ENCODE measurements around the gene AFF1. TPM values are rescaled to one million over a fixed set of nuclear protein-coding genes. Genes with fewer than 3 reads are reported as not detected.

Gene AFF1
- total and polyA plus RNA-seq, 2 of the 4 experiments (the other 2 are of a cell fraction), result 7.0 to 9.6 TPM

GRCh38 chr4:87088186-87088585 is 153.4 kb downstream of the AFF1 start:
- Histone ChIP-seq H2BK20ac (ENCODE audit: low read depth, low read length) (no peak overlapping the region), H4K8ac (ENCODE audit: low read depth in 2 of 2, low read length in 2 of 2) (no peak overlapping the region), H4K5ac (ENCODE audit: low read depth, low read length) (no peak overlapping the region), H4K91ac (ENCODE audit: insufficient read depth, low read depth, low read length) (no peak overlapping the region), H3K4ac (ENCODE audit: low read depth, low read length) (no peak overlapping the region), H2BK120ac (ENCODE audit: low read depth, low read length) (no peak overlapping the region), H3K79me1 (ENCODE audit: low read depth in 1 of 2, low read length in 2 of 2) (peaks cover 23 to 35% of the 10 kb centered on the region in 2 experiments), H3K23ac (ENCODE audit: low read depth, low read length) (no peak overlapping the region), H3K18ac (ENCODE audit: low read depth, low read length) (no peak overlapping the region), H2AK5ac (ENCODE audit: low read depth, low read length) (no peak overlapping the region), H3K4me2 (ENCODE audit: low read depth, low read length) (no peak overlapping the region), H2BK15ac (ENCODE audit: low read depth, low read length) (no peak overlapping the region), H2AFZ (replicated peaks; ENCODE audit: low read length, poor library complexity) (no peak overlapping the region), H3K27ac (ENCODE audit: insufficient read depth, low read length) (no peak overlapping the region), H3K9ac (ENCODE audit: low read depth, low read length) (no peak overlapping the region), H3K4me3 (ENCODE audit: insufficient read depth, low read depth, low read length) (no peak overlapping the region), H3K56ac (ENCODE audit: extremely low read depth, insufficient read depth, low read length) (no peak overlapping the region), H3K14ac (replicated peaks; ENCODE audit: low read depth, low read length) (no peak overlapping the region), H3K4me1 (ENCODE audit: control insufficient read depth, insufficient read depth, low read length) (peaks cover 10% of the 10 kb centered on the region), H3K9me1 (ENCODE audit: insufficient read depth, low read length) (peaks cover 19% of the 10 kb centered on the region), H3K27me3 (ENCODE audit: control insufficient read depth, insufficient read depth, low read length) (no peaks in the 10 kb centered on the region), H2AK9ac (replicated peaks; ENCODE audit: low read depth, low read length, poor library complexity) (no peak overlapping the region), H3K36me3 (ENCODE audit: control insufficient read depth, insufficient read depth, low read length) (no peaks in the 10 kb centered on the region; the same call in 1 of the 2 replicates), H2BK5ac (ENCODE audit: low read depth, low read length, poor library complexity, severe bottlenecking) (no peak overlapping the region), H3K9me3 (ENCODE audit: control insufficient read depth, insufficient read depth, low read length) (no peaks in the 10 kb centered on the region), H4K20me1 (ENCODE audit: insufficient read depth, low read length) (peaks cover 13% of the 10 kb centered on the region; the same call in 1 of the 2 replicates)
- no peak for TF ChIP-seq MAZ (IDR thresholded peaks at IDR 0.05; ENCODE audit: borderline replicate concordance, low read depth, low read length)
- BruUV-seq (replicated peaks), result no TSS peak
- ChIA-PET POLR2A (ENCODE audit: unreplicated experiment) (no interaction called here), CTCF (interaction anchor here (0.6 kb wide), 1 partner anchor 166 kb away, joined by 3 read pairs; no protein-coding TSS in a partner anchor)
- no peak for ATAC-seq (ENCODE audit: low read depth)
- no CpG with 5 or more reads among the region's 8 CpGs for WGBS, 2 experiments (ENCODE audit: extremely low coverage in 2 of 2, insufficient read length in 1 of 2)
- dilution Hi-C loops (cut with HindIII; ENCODE audit: low sequenced_read_pairs, unreplicated experiment) (no loop called here), intact Hi-C loops (cut with micrococcal nuclease) (no loop called here), in situ Hi-C loops (cut with MboI; ENCODE audit: low sequenced_read_pairs) (no loop called here)
- DNase-seq, result no peak

Measured in IMR-90 (cell line).